HG02885 (cell line): ENCODE results near the gene SS18L1.
A peak's percentile ranks its signal among the peaks of the same experiment; 100 is the strongest.

Source experiments
- ATAC-seq: cut with Tn5 transposase; IDR thresholded peaks from one replicate; pipeline ENCODE4 v1.9.1; 2021; ENCODE audit warnings: mild to moderate bottlenecking; ENCODE audit not compliant: unreplicated experiment, poor library complexity

SS18L1 gene

GRCh38 chr20:62151835-62152364, 8.3 kb downstream of the SS18L1 start:
- ATAC-seq: no peak

GRCh38 chr20:62155428-62156253, 12.1 kb downstream of the SS18L1 start:
- no peak for ATAC-seq

- ATAC-seq: no peak
Measured at GRCh38 chr20:62156254-62156556, 12.6 kb downstream of the SS18L1 start.

- ATAC-seq: peak; percentile 64
Measured at GRCh38 chr20:62156592-62157386, 13.2 kb downstream of the SS18L1 start.

GRCh38 chr20:62157387-62158087, 14.0 kb downstream of the SS18L1 start:
- ATAC-seq: no peak

- no peak for ATAC-seq
Measured at GRCh38 chr20:62158088-62158400, 14.5 kb downstream of the SS18L1 start.

GRCh38 chr20:62158541-62158940, 15.0 kb downstream of the SS18L1 start:
- no peak for ATAC-seq

GRCh38 chr20:62159052-62159451, 15.5 kb downstream of the SS18L1 start:
- no peak for ATAC-seq

- ATAC-seq: no peak
Measured at GRCh38 chr20:62159839-62160238, 16.3 kb downstream of the SS18L1 start.

GRCh38 chr20:62160253-62160652, 16.7 kb downstream of the SS18L1 start:
- ATAC-seq: no peak

- no peak for ATAC-seq
Measured at GRCh38 chr20:62160876-62161275, 17.3 kb downstream of the SS18L1 start.

GRCh38 chr20:62161347-62161746, 17.8 kb downstream of the SS18L1 start:
- ATAC-seq: no peak

- no peak for ATAC-seq
Measured at GRCh38 chr20:62162765-62163484, 19.4 kb downstream of the SS18L1 start.

GRCh38 chr20:62163485-62163865, 19.9 kb downstream of the SS18L1 start:
- ATAC-seq: no peak

- no peak for ATAC-seq
Measured at GRCh38 chr20:62163986-62164762, 20.6 kb downstream of the SS18L1 start.

GRCh38 chr20:62164879-62165761, 21.6 kb downstream of the SS18L1 start:
- ATAC-seq: no peak

GRCh38 chr20:62165762-62166399, 22.3 kb downstream of the SS18L1 start:
- no peak for ATAC-seq

- ATAC-seq: no peak
Measured at GRCh38 chr20:62167474-62167873, 23.9 kb downstream of the SS18L1 start.
